MCF 10A (cell line): ENCODE measurements around the gene P3H2. TPM values are rescaled to one million over a fixed set of nuclear protein-coding genes. Genes with fewer than 3 reads are reported as not detected.
A peak's percentile ranks its signal among the peaks of the same experiment; 100 is the strongest.

Experiments used
- BruUV-seq: library from RNA; stranded (reverse); fragments of 400-500 nt; replicated peaks from 2 replicates; lab custom pipeline; 2021; lab: Mats Ljungman, UMichigan
- CTCF ChIA-PET: fragments of 300-600 bp; sonication (Branson Sonifier 250); formaldehyde crosslinking; extraction: SDS; loops from one replicate; lab custom pipeline; 2021; ENCODE audit warnings: antibody characterized with exemption, inconsistent platforms; lab: Yijun Ruan, JAX
- POLR2A ChIA-PET: fragments of 300-600, 350-650 bp; sonication (Branson Sonifier 250); formaldehyde crosslinking; extraction: SDS; loops from one replicate; lab custom pipeline; 2020; ENCODE audit warnings: antibody characterized with exemption, inconsistent platforms; lab: Yijun Ruan, JAX
- DNase-seq: peaks from one replicate; pipeline ENCODE4 v3.0.0-alpha.2; 2018; ENCODE audit not compliant: unreplicated experiment
- H3K27ac Mint-ChIP-seq: one replicate; pipeline ENCODE4 v1.8.0; 2022; ENCODE audit warnings: mild to moderate bottlenecking, low read depth, mixed read lengths; ENCODE audit not compliant: unreplicated experiment
- H3K27me3 Mint-ChIP-seq: one replicate; pipeline ENCODE4 v1.8.0; 2022; ENCODE audit warnings: mixed read lengths; ENCODE audit not compliant: insufficient read depth, unreplicated experiment
- H3K36me3 Mint-ChIP-seq: one replicate; pipeline ENCODE4 v1.8.0; 2022; ENCODE audit warnings: mild to moderate bottlenecking, moderate library complexity, mixed read lengths; ENCODE audit not compliant: insufficient read depth, unreplicated experiment
- H3K4me1 Mint-ChIP-seq: one replicate; pipeline ENCODE4 v1.8.0; 2022; ENCODE audit warnings: mixed read lengths; ENCODE audit not compliant: insufficient read depth, unreplicated experiment
- H3K4me3 Mint-ChIP-seq: one replicate; pipeline ENCODE4 v1.8.0; 2022; ENCODE audit warnings: mild to moderate bottlenecking, moderate library complexity, mixed read lengths; ENCODE audit not compliant: unreplicated experiment
- H3K9me3 Mint-ChIP-seq: one replicate; pipeline ENCODE4 v1.8.0; 2022; ENCODE audit warnings: mixed read lengths; ENCODE audit not compliant: unreplicated experiment
- intact Hi-C: fragments of 100-400 bp; cut with micrococcal nuclease; formaldehyde crosslinking; loops from 2 replicates; pipeline ENCODE4 v1.14.1; 2022
- total RNA-seq: library from RNA; stranded (reverse); gene quantifications from 2 replicates; pipeline ENCODE4 v1.2.3, GENCODE V29; 2022
- TF ChIP-seq, protein P1 (sequence below): fragments of 200-600 bp; IDR thresholded peaks from one replicate; pipeline ENCODE4 v1.8.0; 2022; ENCODE audit warnings: antibody characterized with exemption, mild to moderate bottlenecking; ENCODE audit not compliant: unreplicated experiment

Gene P3H2
- total RNA-seq, 1 experiment from 2014 or later: 60.2 TPM

DNA sequence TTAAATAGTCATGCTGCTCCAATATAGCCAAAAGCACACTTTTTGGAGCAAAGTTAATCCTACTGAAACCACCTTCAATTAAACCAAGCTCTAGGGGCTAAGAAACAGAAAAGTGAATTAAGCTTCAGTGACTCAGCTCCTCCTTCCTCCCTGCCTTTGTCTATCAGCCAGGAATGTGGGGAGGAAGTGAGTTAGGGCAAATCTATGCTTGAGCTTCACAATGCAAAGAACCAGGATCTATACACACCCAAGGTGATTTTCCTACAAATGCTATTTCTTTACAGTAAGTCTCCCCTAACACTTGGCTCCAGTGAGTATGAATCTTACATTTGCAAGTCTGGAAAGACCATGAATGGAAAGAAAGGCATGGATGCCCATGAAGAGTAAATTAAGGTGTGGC is 212.1 kb downstream of the P3H2 start:
- intact Hi-C loops: no loop called here
- BruUV-seq: no TSS peak
- POLR2A ChIA-PET: interaction anchor here (0.7 to 6.3 kb wide), 19 partner anchors 9 to 640 kb away, joined by 3 to 66 read pairs (median 5); no protein-coding TSS in a partner anchor
- no peaks in the 10 kb centered on the region for H3K36me3 Mint-ChIP-seq
- no peaks in the 10 kb centered on the region for H3K9me3 Mint-ChIP-seq
- peaks cover 33% of the 10 kb centered on the region for H3K4me1 Mint-ChIP-seq
- no peaks in the 10 kb centered on the region for H3K27me3 Mint-ChIP-seq
- no peak overlapping the region for H3K4me3 Mint-ChIP-seq
- CTCF ChIA-PET: interaction anchor here (1.0 to 1.8 kb wide), 3 partner anchors 13 to 67 kb away, joined by 3 to 7 read pairs (median 3); no protein-coding TSS in a partner anchor
- TF ChIP-seq, protein P1, sequence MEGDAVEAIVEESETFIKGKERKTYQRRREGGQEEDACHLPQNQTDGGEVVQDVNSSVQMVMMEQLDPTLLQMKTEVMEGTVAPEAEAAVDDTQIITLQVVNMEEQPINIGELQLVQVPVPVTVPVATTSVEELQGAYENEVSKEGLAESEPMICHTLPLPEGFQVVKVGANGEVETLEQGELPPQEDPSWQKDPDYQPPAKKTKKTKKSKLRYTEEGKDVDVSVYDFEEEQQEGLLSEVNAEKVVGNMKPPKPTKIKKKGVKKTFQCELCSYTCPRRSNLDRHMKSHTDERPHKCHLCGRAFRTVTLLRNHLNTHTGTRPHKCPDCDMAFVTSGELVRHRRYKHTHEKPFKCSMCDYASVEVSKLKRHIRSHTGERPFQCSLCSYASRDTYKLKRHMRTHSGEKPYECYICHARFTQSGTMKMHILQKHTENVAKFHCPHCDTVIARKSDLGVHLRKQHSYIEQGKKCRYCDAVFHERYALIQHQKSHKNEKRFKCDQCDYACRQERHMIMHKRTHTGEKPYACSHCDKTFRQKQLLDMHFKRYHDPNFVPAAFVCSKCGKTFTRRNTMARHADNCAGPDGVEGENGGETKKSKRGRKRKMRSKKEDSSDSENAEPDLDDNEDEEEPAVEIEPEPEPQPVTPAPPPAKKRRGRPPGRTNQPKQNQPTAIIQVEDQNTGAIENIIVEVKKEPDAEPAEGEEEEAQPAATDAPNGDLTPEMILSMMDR: no peak
- H3K27ac Mint-ChIP-seq: peak overlapping the region; percentile 80
- peak; percentile 86 for DNase-seq

DNA sequence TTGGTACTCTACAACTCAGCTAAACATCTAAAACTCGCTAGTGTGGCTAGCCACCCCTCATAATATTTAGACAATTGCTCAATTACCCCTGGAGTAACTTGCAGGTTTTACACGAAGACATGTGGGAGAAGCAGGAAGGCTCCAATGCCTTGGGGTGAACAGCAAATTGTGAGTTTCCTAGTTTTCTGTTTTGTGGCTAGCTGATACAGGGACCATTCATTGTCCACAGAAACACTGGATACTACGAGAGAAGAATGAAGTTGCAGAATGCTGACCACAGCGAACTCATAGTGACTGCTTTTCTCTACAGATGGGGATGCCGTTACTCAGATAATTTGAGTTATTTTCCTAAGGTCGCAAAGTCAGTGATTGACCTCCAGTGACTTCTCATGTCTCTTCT is 212.9 kb downstream of the P3H2 start:
- DNase-seq: no peak
- intact Hi-C loops: no loop called here
- BruUV-seq: no TSS peak
- TF ChIP-seq, protein P1: no peak
- Mint-ChIP-seq H3K27ac (no peak overlapping the region), H3K36me3 (no peaks in the 10 kb centered on the region), H3K27me3 (no peaks in the 10 kb centered on the region), H3K4me1 (peaks cover 28% of the 10 kb centered on the region), H3K9me3 (no peaks in the 10 kb centered on the region), H3K4me3 (no peak overlapping the region)
- ChIA-PET POLR2A (interaction anchor here (0.8 to 5.0 kb wide), 13 partner anchors 8 to 639 kb away, joined by 3 to 35 read pairs (median 7); no protein-coding TSS in a partner anchor), CTCF (interaction anchor here (0.6 to 1.8 kb wide), 3 partner anchors 44 to 70 kb away, joined by 3 to 7 read pairs (median 3); no protein-coding TSS in a partner anchor)

Other genes starting within 250 kb of the P3H2 start
- 197 and 263 TPM in 2 replicates for gene CLDN1, start 201.5 kb upstream of the P3H2 start, total RNA-seq